OCI-LY3 (cell line): Measurements from ENCODE around the gene VRK1.

ENCODE experiments used
- H2AFZ ChIP-seq: fragments of 200-600, 300-600 bp; shearing (Covaris generic); 2 replicates; pipeline ENCODE4 v1.6.0; 2014; ENCODE audit warnings: antibody characterized with exemption, low read depth, low read length
- H3K27ac ChIP-seq: fragments of 200-600, 300-600 bp; sonication (generic); 2 replicates; pipeline ENCODE4 v1.5.1; 2014; ENCODE audit warnings: mild to moderate bottlenecking, low read length, moderate library complexity, mixed read lengths
- H3K27me3 ChIP-seq: fragments of 200-600, 300-600 bp; sonication (generic); 2 replicates; pipeline ENCODE4 v1.6.1; 2014; ENCODE audit warnings: low read depth, low read length, mixed read lengths
- H3K36me3 ChIP-seq: fragments of 200-600, 300-600 bp; sonication (generic); replicated peaks from 2 replicates; pipeline ENCODE3; 2014; ENCODE audit warnings: low read depth, low read length, mixed read lengths
- H3K4me1 ChIP-seq: fragments of 300-600, 200-600 bp; sonication (generic); 2 replicates; pipeline ENCODE4 v1.6.1; 2014; ENCODE audit warnings: low read length, mixed read lengths
- H3K4me2 ChIP-seq: fragments of 200-600, 300-600 bp; sonication (generic); 2 replicates; pipeline ENCODE4 v1.6.1; 2014; ENCODE audit warnings: low read length, mixed read lengths
- H3K4me3 ChIP-seq: fragments of 300-600, 200-600 bp; sonication (generic); 2 replicates; pipeline ENCODE4 v1.5.1; 2014; ENCODE audit warnings: antibody characterized with exemption, mild to moderate bottlenecking, low read length, moderate library complexity
- H3K79me2 ChIP-seq: fragments of 300-600, 200-600 bp; shearing (Covaris generic); 2 replicates; pipeline ENCODE4 v1.6.1; 2014; ENCODE audit warnings: mild to moderate bottlenecking, low read length, mixed read lengths
- H3K9ac ChIP-seq: fragments of 300-600, 200-600 bp; shearing (Covaris generic); 2 replicates; pipeline ENCODE4 v1.6.0; 2014; ENCODE audit warnings: mild to moderate bottlenecking, low read length, moderate library complexity
- H3K9me3 ChIP-seq: fragments of 200-600, 300-600 bp; shearing (Covaris generic); 2 replicates; pipeline ENCODE4 v1.6.1; 2014; ENCODE audit warnings: low read length, mixed read lengths; ENCODE audit not compliant: insufficient read depth
- H4K20me1 ChIP-seq: fragments of 200-600, 300-600 bp; sonication (generic); 2 replicates; pipeline ENCODE4 v1.6.1; 2016; ENCODE audit warnings: low read length, mixed read lengths; ENCODE audit not compliant: insufficient read depth
- EZH2phosphoT487 ChIP-seq: fragments of 200-600 bp; shearing (Covaris generic); IDR thresholded peaks from 2 replicates; pipeline ENCODE4 v1.6.1; 2018; ENCODE audit warnings: antibody characterized with exemption, mixed run types, low read depth
- TF ChIP-seq, protein P1 (sequence below): fragments of 200-600, 300-600 bp; sonication (generic); IDR thresholded peaks from 2 replicates; pipeline ENCODE4 v1.5.1; 2014; ENCODE audit warnings: antibody characterized with exemption, low read length, low read depth

The VRK1 gene

DNA sequence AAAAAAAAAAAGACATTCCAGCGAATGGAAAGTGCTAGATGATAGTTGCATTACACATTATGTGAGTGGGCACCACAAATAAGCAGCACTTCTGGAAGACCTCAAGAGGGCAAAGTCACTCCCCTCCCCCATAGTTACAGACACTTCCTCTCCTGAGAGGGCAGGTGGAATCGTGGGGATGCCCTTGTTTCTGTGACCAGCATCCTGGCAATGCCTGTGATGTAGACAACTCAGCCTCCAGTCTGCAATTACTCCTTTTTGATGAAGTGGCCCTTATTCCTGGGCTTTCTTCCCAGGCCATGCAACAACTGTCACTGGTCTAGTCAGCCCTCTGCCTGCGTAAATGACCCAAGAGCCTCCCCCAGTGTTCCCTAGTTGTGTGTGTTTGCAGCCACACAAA is 104.8 kb downstream of the VRK1 start:
- Histone ChIP-seq H3K4me1 (peaks cover 38% of the 10 kb centered on the region), H2AFZ (no peak overlapping the region), H3K4me3 (no peak overlapping the region), H3K4me2 (peak overlapping the region; percentile 50), H3K36me3 (peaks cover 27% of the 10 kb centered on the region), H3K79me2 (no peaks in the 10 kb centered on the region), H3K27ac (no peak overlapping the region), H3K27me3 (no peaks in the 10 kb centered on the region), H3K9me3 (no peaks in the 10 kb centered on the region), H4K20me1 (no peaks in the 10 kb centered on the region), H3K9ac (no peak overlapping the region)
- TF ChIP-seq, protein P1, sequence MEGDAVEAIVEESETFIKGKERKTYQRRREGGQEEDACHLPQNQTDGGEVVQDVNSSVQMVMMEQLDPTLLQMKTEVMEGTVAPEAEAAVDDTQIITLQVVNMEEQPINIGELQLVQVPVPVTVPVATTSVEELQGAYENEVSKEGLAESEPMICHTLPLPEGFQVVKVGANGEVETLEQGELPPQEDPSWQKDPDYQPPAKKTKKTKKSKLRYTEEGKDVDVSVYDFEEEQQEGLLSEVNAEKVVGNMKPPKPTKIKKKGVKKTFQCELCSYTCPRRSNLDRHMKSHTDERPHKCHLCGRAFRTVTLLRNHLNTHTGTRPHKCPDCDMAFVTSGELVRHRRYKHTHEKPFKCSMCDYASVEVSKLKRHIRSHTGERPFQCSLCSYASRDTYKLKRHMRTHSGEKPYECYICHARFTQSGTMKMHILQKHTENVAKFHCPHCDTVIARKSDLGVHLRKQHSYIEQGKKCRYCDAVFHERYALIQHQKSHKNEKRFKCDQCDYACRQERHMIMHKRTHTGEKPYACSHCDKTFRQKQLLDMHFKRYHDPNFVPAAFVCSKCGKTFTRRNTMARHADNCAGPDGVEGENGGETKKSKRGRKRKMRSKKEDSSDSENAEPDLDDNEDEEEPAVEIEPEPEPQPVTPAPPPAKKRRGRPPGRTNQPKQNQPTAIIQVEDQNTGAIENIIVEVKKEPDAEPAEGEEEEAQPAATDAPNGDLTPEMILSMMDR: no peak
- no peak for TF ChIP-seq EZH2phosphoT487

GRCh38 chr14:96903444-96904023 is 106.4 kb downstream of the VRK1 start:
- H3K9ac ChIP-seq: no peak overlapping the region
- peaks cover 34% of the 10 kb centered on the region for H3K36me3 ChIP-seq
- H3K9me3 ChIP-seq: no peaks in the 10 kb centered on the region
- no peak overlapping the region for H2AFZ ChIP-seq
- H3K27me3 ChIP-seq: no peaks in the 10 kb centered on the region
- no peak for TF ChIP-seq EZH2phosphoT487
- TF ChIP-seq, protein P1: no peak
- no peak overlapping the region for H3K27ac ChIP-seq
- H4K20me1 ChIP-seq: no peaks in the 10 kb centered on the region
- no peak overlapping the region for H3K4me3 ChIP-seq
- H3K4me2 ChIP-seq: no peak overlapping the region
- peaks cover 38% of the 10 kb centered on the region for H3K4me1 ChIP-seq
- no peaks in the 10 kb centered on the region for H3K79me2 ChIP-seq

DNA sequence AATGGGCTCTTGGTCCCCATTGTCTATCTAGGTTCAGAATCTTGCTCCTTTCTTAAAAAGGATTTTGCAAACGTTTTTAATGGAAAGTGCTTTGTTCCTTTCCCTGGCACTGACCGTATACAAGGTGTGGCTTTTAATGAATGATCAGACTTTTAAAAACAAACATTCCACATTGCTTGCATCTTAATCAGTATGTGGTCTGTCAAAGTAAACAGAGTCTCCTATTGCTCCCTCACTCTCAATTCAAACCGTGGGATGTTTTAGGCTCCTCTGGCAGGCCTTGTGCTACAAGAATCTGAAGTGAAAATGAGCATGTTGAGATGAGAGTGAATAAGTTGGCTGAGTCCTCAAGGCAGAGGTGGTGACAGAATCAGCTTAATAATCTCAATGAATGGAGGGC is 107.0 kb downstream of the VRK1 start:
- no peak overlapping the region for H3K27ac ChIP-seq
- no peaks in the 10 kb centered on the region for H4K20me1 ChIP-seq
- peaks cover 38% of the 10 kb centered on the region for H3K4me1 ChIP-seq
- no peak overlapping the region for H2AFZ ChIP-seq
- H3K4me3 ChIP-seq: no peak overlapping the region
- no peaks in the 10 kb centered on the region for H3K9me3 ChIP-seq
- TF ChIP-seq, protein P1: no peak
- no peak for TF ChIP-seq EZH2phosphoT487
- peaks cover 38% of the 10 kb centered on the region for H3K36me3 ChIP-seq
- H3K9ac ChIP-seq: no peak overlapping the region
- H3K27me3 ChIP-seq: no peaks in the 10 kb centered on the region
- no peaks in the 10 kb centered on the region for H3K79me2 ChIP-seq
- no peak overlapping the region for H3K4me2 ChIP-seq

- TF ChIP-seq EZH2phosphoT487: no peak
- TF ChIP-seq, protein P1: no peak
- Histone ChIP-seq H3K4me1 (peaks cover 38% of the 10 kb centered on the region), H3K9me3 (0 out of 2 replicates have a peak, but pooled peaks cover 6% of the 10 kb centered on the region)
These were observed 107.9 kb downstream of the VRK1 start for GRCh38 chr14:96905065-96905464.

More at GRCh38 chr14:96905065-96905464, 107.9 kb downstream of the VRK1 start:
- Histone ChIP-seq H3K4me2 (no peak overlapping the region), H3K79me2 (no peaks in the 10 kb centered on the region), H3K9ac (no peak overlapping the region), H3K4me3 (no peak overlapping the region), H3K27me3 (no peaks in the 10 kb centered on the region), H2AFZ (no peak overlapping the region), H3K36me3 (peaks cover 46% of the 10 kb centered on the region), H4K20me1 (no peaks in the 10 kb centered on the region), H3K27ac (no peak overlapping the region)
